GM10248 (cell line): ENCODE measurements around the gene PCDH1.

Experiments used
- CTCF ChIA-PET: fragments of 300-600 bp; sonication (Branson Sonifier 250); formaldehyde crosslinking; extraction: SDS; loops from one replicate; lab custom pipeline; 2021; ENCODE audit warnings: antibody characterized with exemption; lab: Yijun Ruan, JAX
- POLR2A ChIA-PET: fragments of 350-650 bp; sonication (Branson Sonifier 250); formaldehyde crosslinking; extraction: SDS; loops from one replicate; lab custom pipeline; 2020; ENCODE audit warnings: antibody characterized with exemption; lab: Yijun Ruan, JAX
- DNase-seq: peaks from one replicate; pipeline ENCODE4 v3.0.0; 2012; ENCODE audit errors: extremely low spot score
- TF ChIP-seq, protein P1 (sequence below): IDR thresholded peaks from 2 replicates; pipeline ENCODE4 v1.5.1; 2012; ENCODE audit warnings: mild to moderate bottlenecking, low read depth; ENCODE audit errors: extremely low read depth, missing control alignments, control extremely low read depth

Gene PCDH1

GRCh38 chr5:141883892-141884318 lies 5.7 kb upstream of the PCDH1 start:
- no peak for DNase-seq
- TF ChIP-seq, protein P1, sequence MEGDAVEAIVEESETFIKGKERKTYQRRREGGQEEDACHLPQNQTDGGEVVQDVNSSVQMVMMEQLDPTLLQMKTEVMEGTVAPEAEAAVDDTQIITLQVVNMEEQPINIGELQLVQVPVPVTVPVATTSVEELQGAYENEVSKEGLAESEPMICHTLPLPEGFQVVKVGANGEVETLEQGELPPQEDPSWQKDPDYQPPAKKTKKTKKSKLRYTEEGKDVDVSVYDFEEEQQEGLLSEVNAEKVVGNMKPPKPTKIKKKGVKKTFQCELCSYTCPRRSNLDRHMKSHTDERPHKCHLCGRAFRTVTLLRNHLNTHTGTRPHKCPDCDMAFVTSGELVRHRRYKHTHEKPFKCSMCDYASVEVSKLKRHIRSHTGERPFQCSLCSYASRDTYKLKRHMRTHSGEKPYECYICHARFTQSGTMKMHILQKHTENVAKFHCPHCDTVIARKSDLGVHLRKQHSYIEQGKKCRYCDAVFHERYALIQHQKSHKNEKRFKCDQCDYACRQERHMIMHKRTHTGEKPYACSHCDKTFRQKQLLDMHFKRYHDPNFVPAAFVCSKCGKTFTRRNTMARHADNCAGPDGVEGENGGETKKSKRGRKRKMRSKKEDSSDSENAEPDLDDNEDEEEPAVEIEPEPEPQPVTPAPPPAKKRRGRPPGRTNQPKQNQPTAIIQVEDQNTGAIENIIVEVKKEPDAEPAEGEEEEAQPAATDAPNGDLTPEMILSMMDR: no peak
- ChIA-PET POLR2A (no interaction called here), CTCF (interaction anchor here (0.9 to 8.4 kb wide), 6 partner anchors 15 to 190 kb away, joined by 3 to 158 read pairs (median 4); no protein-coding TSS in a partner anchor)

DNA sequence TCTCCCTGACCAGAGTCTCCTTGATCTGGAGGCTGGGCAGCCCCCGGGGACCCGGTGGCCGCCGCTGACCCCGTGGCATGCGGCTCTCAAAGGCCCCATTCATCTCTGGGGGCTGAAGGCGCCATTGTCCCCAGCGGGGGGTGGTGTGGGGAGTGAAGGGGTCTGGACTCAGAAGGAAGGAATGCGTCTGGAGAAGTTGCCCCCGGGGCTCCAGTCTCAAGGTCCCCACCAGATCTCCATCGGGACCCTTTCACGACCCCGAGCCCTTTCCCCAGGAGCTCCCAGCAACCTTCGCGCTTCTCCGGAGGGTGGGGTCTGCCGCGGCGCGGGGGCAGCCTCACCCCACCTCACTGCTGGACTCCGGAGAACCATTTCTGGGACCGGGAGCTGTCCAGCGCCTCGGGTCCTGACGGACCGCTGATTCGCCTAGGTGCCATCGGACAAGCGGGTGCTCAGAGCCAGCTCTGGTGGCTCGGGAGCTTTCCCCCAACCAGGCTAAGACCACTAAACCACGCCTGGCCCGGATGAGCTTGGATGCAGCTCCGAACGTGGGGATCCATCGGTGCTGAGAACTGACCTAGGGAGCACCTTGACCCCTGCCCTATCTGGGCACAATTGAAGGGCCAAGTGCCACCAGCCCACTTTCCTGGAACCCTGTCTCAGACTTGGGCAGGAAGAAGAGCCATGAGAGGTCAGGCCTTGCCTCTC lies 5.1 kb upstream of the PCDH1 start:
- TF ChIP-seq, protein P1: no peak
- no peak for DNase-seq
- POLR2A ChIA-PET: no interaction called here
- CTCF ChIA-PET: interaction anchor here (0.6 to 8.4 kb wide), 10 partner anchors 15 to 189 kb away, joined by 3 to 158 read pairs (median 4); partner anchors contain the start of gene RNF14

- DNase-seq: no peak
- ChIA-PET POLR2A (no interaction called here), CTCF (interaction anchor here (0.6 to 8.4 kb wide), 9 partner anchors 24 to 189 kb away, joined by 3 to 158 read pairs (median 4); partner anchors contain the start of gene RNF14)
- TF ChIP-seq, protein P1: no peak
Observed at GRCh38 chr5:141882594-141883183, 4.5 kb upstream of the PCDH1 start.

DNA sequence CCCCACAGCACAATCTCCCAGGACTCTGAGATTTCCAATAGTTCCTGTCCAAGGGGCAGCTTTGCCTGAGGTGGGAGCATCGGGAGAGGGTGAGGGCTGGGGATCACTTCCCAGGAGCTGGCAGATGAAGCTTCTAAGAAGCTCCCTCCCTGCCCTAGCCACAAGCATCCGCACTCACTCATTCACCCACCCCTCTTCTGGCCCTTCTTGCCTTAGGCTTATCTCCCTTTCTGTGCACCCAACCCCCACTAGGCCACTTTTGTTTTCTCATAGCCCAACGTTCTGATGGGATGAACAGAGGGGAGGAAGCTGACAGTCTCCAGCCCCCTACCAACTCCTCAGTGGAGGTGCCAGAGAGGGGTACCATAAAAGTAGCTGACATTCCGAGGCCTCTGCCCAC lies 3.7 kb upstream of the PCDH1 start:
- DNase-seq: no peak
- CTCF ChIA-PET: interaction anchor here (0.7 to 8.4 kb wide), 13 partner anchors 23 to 188 kb away, joined by 3 to 158 read pairs (median 4); partner anchors contain the start of genes DELE1, PCDH12 and RNF14
- TF ChIP-seq, protein P1: no peak
- POLR2A ChIA-PET: no interaction called here

DNA sequence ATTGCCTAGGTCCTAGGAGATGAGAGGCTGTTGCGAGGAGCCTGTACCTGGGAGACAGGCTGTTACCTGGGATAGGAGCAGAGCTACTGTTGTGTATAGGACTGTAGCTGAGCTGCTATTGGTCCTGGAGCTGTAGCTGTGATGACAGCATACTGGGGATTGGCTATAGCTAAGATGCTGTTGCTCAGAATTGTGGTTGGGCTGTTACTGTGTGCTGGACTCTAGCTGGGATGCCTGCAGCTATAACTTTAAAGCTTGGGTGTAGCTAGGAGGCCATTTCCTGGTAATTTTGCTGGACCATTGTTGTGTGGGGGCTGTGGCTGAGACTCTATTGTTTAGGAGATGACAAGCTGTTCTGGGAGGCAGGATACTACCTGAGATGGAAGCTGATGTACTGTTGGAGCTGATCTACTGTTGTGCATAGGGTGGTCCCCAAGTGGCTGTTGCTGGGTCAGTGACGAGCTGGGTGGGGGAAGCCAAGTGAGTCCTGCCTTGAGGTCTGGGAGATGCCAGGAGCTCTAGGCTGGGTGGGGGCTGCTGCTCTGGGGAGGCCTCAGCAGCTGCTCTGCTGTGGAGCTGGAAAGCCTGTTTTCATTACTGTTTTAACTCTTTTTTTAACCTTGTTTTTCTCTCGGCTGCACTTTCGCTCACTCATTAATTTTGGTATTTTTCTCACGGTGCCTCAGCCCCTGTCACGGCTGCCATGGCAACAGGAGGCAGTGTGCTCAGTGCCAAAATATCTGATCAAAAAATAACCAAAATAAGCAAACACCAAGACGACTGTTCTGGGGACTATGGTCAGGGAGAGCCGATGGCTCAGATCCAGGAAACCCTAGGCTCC lies 3.0 kb upstream of the PCDH1 start:
- ChIA-PET POLR2A (interaction anchor here (1.1 kb wide), 1 partner anchor 43 kb away, joined by 3 read pairs; the partner anchor contains the start of gene DELE1), CTCF (interaction anchor here (0.7 to 8.4 kb wide), 22 partner anchors 10 to 216 kb away, joined by 3 to 158 read pairs (median 5); partner anchors contain the start of genes DELE1, PCDH12 and RNF14)
- TF ChIP-seq, protein P1: no peak
- DNase-seq: no peak
